Transverse colon (tissue), 4 donors: Measurements from ENCODE around the gene PIK3C2G. TPM values are rescaled to one million over a fixed set of nuclear protein-coding genes. Genes with fewer than 3 reads are reported as not detected.

Source experiments
- DNase-seq: peaks from one replicate; pipeline ENCODE4 v3.0.0-alpha.2; 2019
- H3K27ac ChIP-seq, 4 donors: fragments of 200-600 bp; sonication (generic); 2 replicates each; pipeline ENCODE4 v1.5.1; 2016 to 2018; ENCODE audit warnings: inconsistent platforms in 4 of 4
- H3K27me3 ChIP-seq: fragments of 200-600 bp; sonication (generic); 2 replicates; pipeline ENCODE4 v1.5.1; 2017; ENCODE audit warnings: inconsistent platforms
- H3K36me3 ChIP-seq, 4 donors: fragments of 200-600 bp; sonication (generic); 2 replicates each; pipeline ENCODE4 v1.5.1; 2017 to 2019; ENCODE audit warnings: inconsistent platforms in 4 of 4
- H3K4me1 ChIP-seq, 4 donors: fragments of 200-600 bp; sonication (generic); 2 replicates each; pipeline ENCODE4 v1.5.1; 2017 to 2020; ENCODE audit warnings: inconsistent platforms in 4 of 4
- H3K4me3 ChIP-seq, 4 donors: fragments of 200-600 bp; sonication (generic); 1 replicate in 1 of 4; 2 replicates in 3 of 4; pipeline versions ENCODE4 v1.5.1 to v1.6.1; 2017 to 2019; ENCODE audit warnings: inconsistent platforms in 4 of 4
- H3K9me3 ChIP-seq, 2 donors: fragments of 200-600 bp; sonication (generic); 2 replicates each; pipeline ENCODE4 v1.5.1; 2017 to 2019; ENCODE audit warnings: inconsistent platforms in 2 of 2
- EP300 ChIP-seq: sonication (generic); formaldehyde crosslinking; IDR thresholded peaks from one replicate; pipeline ENCODE4 v1.6.1; 2017; ENCODE audit warnings: antibody characterized with exemption, low read depth
- POLR2A ChIP-seq: fragments of 450-650 bp; IDR thresholded peaks from one replicate; pipeline ENCODE4 v1.6.1; 2016; ENCODE audit warnings: antibody characterized with exemption, mild to moderate bottlenecking, moderate library complexity
- POLR2AphosphoS5 ChIP-seq, 3 donors: sonication (generic); formaldehyde crosslinking; IDR thresholded peaks; one replicate each; pipeline ENCODE4 v1.6.1; 2016; ENCODE audit warnings: antibody characterized with exemption in 3 of 3
- WGBS, 2 donors: methylation state at CpG; one replicate each; pipeline ENCODE4 v1.1.5; 2018; ENCODE audit warnings: low coverage in 1 of 2; 5-methylcytosine and 5-hydroxymethylcytosine counted together
- in situ Hi-C, 4 donors: fragments of 200-750 bp; cut with MboI; loops; one replicate each; pipeline versions ENCODE4 v1.15.0 to v1.15.1; 2017; ENCODE audit warnings: low sequenced_read_pairs in 3 of 4, low pct_ligation_motif_present in 1 of 4, low pct_unique_long_range_greater_than_20kb in 1 of 4
- intact Hi-C: fragments of 100-400 bp; cut with DNase I; formaldehyde crosslinking; loops from one replicate; pipeline ENCODE4 v1.15.1; 2023; ENCODE audit warnings: low total_unique reads
- total RNA-seq, 4 donors: library from RNA; depleted of rRNA; stranded (reverse); fragments of >200 nt; gene quantifications; one replicate each; pipeline ENCODE4 v1.1.0, GENCODE V29; 2016
- TF ChIP-seq, protein P1 (sequence below), 5 experiments: fragments of 200-600 bp in 3 of 5; fragments of 450-650 bp in 2 of 5; sonication (generic) in 3 of 5; IDR thresholded peaks; 1 replicate in 2 of 5; 2 replicates in 3 of 5; pipeline ENCODE4 v1.5.1; 2016 to 2017; ENCODE audit warnings: antibody characterized with exemption in 5 of 5, inconsistent platforms in 3 of 5, mild to moderate bottlenecking in 2 of 5, moderate library complexity in 1 of 5

The PIK3C2G gene
- total RNA-seq, 4 donors from 2014 or later, result 0.32 to 2.7 (median 1.1) TPM

GRCh38 chr12:18419311-18419710 is 158.0 kb downstream of the PIK3C2G start:
- intact Hi-C loops (no loop called here), in situ Hi-C loops (no loop called here)
- no peak for TF ChIP-seq POLR2A
- TF ChIP-seq EP300, result no peak
- TF ChIP-seq, protein P1, sequence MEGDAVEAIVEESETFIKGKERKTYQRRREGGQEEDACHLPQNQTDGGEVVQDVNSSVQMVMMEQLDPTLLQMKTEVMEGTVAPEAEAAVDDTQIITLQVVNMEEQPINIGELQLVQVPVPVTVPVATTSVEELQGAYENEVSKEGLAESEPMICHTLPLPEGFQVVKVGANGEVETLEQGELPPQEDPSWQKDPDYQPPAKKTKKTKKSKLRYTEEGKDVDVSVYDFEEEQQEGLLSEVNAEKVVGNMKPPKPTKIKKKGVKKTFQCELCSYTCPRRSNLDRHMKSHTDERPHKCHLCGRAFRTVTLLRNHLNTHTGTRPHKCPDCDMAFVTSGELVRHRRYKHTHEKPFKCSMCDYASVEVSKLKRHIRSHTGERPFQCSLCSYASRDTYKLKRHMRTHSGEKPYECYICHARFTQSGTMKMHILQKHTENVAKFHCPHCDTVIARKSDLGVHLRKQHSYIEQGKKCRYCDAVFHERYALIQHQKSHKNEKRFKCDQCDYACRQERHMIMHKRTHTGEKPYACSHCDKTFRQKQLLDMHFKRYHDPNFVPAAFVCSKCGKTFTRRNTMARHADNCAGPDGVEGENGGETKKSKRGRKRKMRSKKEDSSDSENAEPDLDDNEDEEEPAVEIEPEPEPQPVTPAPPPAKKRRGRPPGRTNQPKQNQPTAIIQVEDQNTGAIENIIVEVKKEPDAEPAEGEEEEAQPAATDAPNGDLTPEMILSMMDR (IDR thresholded peaks at IDR 0.05), result no peak
- no peak for TF ChIP-seq POLR2AphosphoS5 (IDR thresholded peaks at IDR 0.05)
- 51% methylated on average over 3 to 4 of the region's 4 CpGs for WGBS, 2 donors
- no peak overlapping the region for H3K4me3 ChIP-seq
- no peaks in the 10 kb centered on the region for H3K36me3 ChIP-seq
- H3K4me1 ChIP-seq, result no peaks in the 10 kb centered on the region
- no peak overlapping the region for H3K27ac ChIP-seq
- H3K9me3 ChIP-seq, result no peaks in the 10 kb centered on the region
- DNase-seq, result no peak
- H3K27me3 ChIP-seq, result no peaks in the 10 kb centered on the region

DNA sequence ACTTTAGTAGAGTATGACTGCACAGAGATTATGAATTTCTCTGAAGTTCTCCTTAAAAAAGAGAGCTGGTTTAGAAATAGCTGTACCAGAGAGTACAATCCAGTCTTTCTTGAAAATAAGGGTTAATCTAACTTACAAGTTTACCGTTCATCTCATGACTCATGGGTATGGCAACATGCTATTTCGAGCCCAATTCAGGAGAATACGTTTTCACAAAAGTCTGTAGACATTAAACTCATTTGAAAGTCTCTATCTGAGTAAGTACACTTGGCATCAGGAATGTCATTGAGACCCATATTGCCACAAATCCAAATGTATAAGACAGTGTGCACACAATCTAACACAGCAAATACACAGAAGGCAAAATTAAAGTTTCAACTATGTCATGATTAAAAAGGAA is 160.5 kb downstream of the PIK3C2G start:
- Histone ChIP-seq H3K27me3 (no peaks in the 10 kb centered on the region), H3K36me3 (no peaks in the 10 kb centered on the region), H3K4me3 (no peak overlapping the region), H3K27ac (no peak overlapping the region), H3K9me3 (no peaks in the 10 kb centered on the region), H3K4me1 (no peaks in the 10 kb centered on the region)
- 57% methylated on average over 3 of the region's 3 CpGs; no CpG with 5 or more reads in 1 of the 2 donors for WGBS, 2 donors
- no peak for TF ChIP-seq POLR2A
- no peak for TF ChIP-seq POLR2AphosphoS5 (IDR thresholded peaks at IDR 0.05)
- TF ChIP-seq EP300, result no peak
- TF ChIP-seq, protein P1 (IDR thresholded peaks at IDR 0.05), result no peak
- no peak for DNase-seq
- in situ Hi-C loops, result no loop called here
- intact Hi-C loops, result no loop called here

DNA sequence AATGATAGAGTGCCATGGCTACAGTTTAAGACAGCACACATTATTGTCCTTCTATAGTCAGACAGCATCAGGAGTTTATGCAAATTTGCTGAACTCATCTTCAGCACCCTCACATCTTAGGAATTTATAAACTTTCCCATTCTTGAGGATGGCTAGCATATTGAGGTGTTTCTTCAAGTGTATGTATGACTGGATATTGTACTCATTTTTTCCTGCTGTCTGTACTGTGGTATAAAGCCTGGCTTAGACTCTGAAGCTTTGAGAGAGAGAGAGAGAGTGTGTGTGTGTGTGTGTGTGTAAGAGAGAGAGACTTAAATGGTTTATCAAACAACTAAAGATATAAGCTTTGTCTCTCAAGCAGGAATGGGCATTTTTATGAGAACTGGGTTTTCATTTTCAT is 161.6 kb downstream of the PIK3C2G start:
- Histone ChIP-seq H3K4me1 (no peaks in the 10 kb centered on the region), H3K27me3 (no peaks in the 10 kb centered on the region), H3K4me3 (no peak overlapping the region), H3K36me3 (no peaks in the 10 kb centered on the region), H3K9me3 (no peaks in the 10 kb centered on the region), H3K27ac (no peak overlapping the region)
- TF ChIP-seq POLR2A (no peak), POLR2AphosphoS5 (IDR thresholded peaks at IDR 0.05) (no peak), EP300 (no peak)
- TF ChIP-seq, protein P1 (IDR thresholded peaks at IDR 0.05), result no peak
- DNase-seq, result no peak
- in situ Hi-C loops (no loop called here), intact Hi-C loops (no loop called here)

- no peaks in the 10 kb centered on the region for H3K27me3 ChIP-seq
- TF ChIP-seq EP300 (no peak), POLR2AphosphoS5 (IDR thresholded peaks at IDR 0.05) (no peak), POLR2A (no peak)
- TF ChIP-seq, protein P1 (IDR thresholded peaks at IDR 0.05), result no peak
- H3K4me1 ChIP-seq, result no peaks in the 10 kb centered on the region
- H3K27ac ChIP-seq, result no peak overlapping the region
- H3K4me3 ChIP-seq, result no peak overlapping the region
- no peaks in the 10 kb centered on the region for H3K36me3 ChIP-seq
- 65 to 67% methylated on average over 2 of the region's 2 CpGs for WGBS, 2 donors
- no peak for DNase-seq
- no peaks in the 10 kb centered on the region for H3K9me3 ChIP-seq
- in situ Hi-C loops (loop anchor here in 2 of 4 donors (25.0 kb wide), 1 partner anchor 762 kb away; no protein-coding TSS in a partner anchor), intact Hi-C loops (no loop called here)
Observed at GRCh38 chr12:18424857-18425256, 163.5 kb downstream of the PIK3C2G start.
